H1 (cell line): Measurements from ENCODE around the gene TCF19. TPM values are rescaled to one million over a fixed set of nuclear protein-coding genes. Genes with fewer than 3 reads are reported as not detected.

Experiments
- ATF2 ChIP-seq: IDR thresholded peaks from 2 replicates; pipeline ENCODE4 v1.6.1; 2012; ENCODE audit warnings: low read length, inconsistent platforms
- ATF3 ChIP-seq: IDR thresholded peaks from 2 replicates; pipeline ENCODE4 v1.6.1; 2011; ENCODE audit warnings: low read depth, mild to moderate bottlenecking, low read length; ENCODE audit not compliant: insufficient read depth
- BRCA1 ChIP-seq: IDR thresholded peaks from 2 replicates; pipeline ENCODE4 v1.6.1; 2012; ENCODE audit warnings: low read depth, low read length, improper control_type of control experiment
- CHD1 ChIP-seq: IDR thresholded peaks from 2 replicates; pipeline ENCODE4 v1.6.1; 2012; ENCODE audit warnings: low read depth, low read length, improper control_type of control experiment
- EGR1 ChIP-seq: IDR thresholded peaks from 2 replicates; pipeline ENCODE4 v1.6.1; 2011; ENCODE audit warnings: low read depth, low read length, borderline replicate concordance
- EP300 ChIP-seq, 2 experiments: IDR thresholded peaks; 1 replicate in 1 of 2; 2 replicates in 1 of 2; pipeline ENCODE4 v1.6.1; 2011 to 2012; ENCODE audit warnings: low read depth in 2 of 2, low read length in 2 of 2, mild to moderate bottlenecking in 2 of 2, borderline replicate concordance in 1 of 2, inconsistent platforms in 1 of 2, moderate library complexity in 1 of 2
- KDM5A ChIP-seq: fragments of 200-600 bp; IDR thresholded peaks from 2 replicates; pipeline ENCODE4 v1.7.1; 2012; ENCODE audit warnings: mild to moderate bottlenecking, low read length, inconsistent platforms, mixed read lengths
- MAX ChIP-seq: IDR thresholded peaks from 2 replicates; pipeline ENCODE4 v1.6.1; 2012; ENCODE audit warnings: inconsistent platforms
- POLR2A ChIP-seq, 2 experiments: IDR thresholded peaks; 1 replicate in 1 of 2; 2 replicates in 1 of 2; pipeline ENCODE4 v1.6.1; 2011; ENCODE audit warnings: low read depth in 2 of 2, low read length in 2 of 2, mild to moderate bottlenecking in 2 of 2; ENCODE audit errors: control extremely low read depth in 1 of 2
- RAD21 ChIP-seq, 2 experiments: IDR thresholded peaks in 1 of 2; conservative IDR thresholded peaks in 1 of 2; 2 replicates each; pipeline ENCODE4 v1.6.1; 2011; ENCODE audit warnings: low read depth in 2 of 2, low read length in 2 of 2, improper control_type of control experiment in 1 of 2, inconsistent platforms in 1 of 2, mild to moderate bottlenecking in 1 of 2, moderate library complexity in 1 of 2
- RFX5 ChIP-seq: IDR thresholded peaks from 2 replicates; pipeline ENCODE4 v1.6.1; 2011; ENCODE audit warnings: low read depth, low read length, improper control_type of control experiment, borderline replicate concordance
- SAP30 ChIP-seq: fragments of 300-600 bp; sonication (generic); IDR thresholded peaks from 2 replicates; pipeline ENCODE4 v1.7.1; 2012; ENCODE audit warnings: low read length, moderate library complexity, mild to moderate bottlenecking, inconsistent platforms; ENCODE audit not compliant: insufficient read depth, insufficient replicate concordance
- SIX5 ChIP-seq: IDR thresholded peaks from 2 replicates; pipeline ENCODE4 v1.6.1; 2011; ENCODE audit warnings: mild to moderate bottlenecking, low read depth, low read length
- SP1 ChIP-seq: IDR thresholded peaks from 2 replicates; pipeline ENCODE4 v1.6.1; 2011; ENCODE audit warnings: low read depth, low read length
- SP2 ChIP-seq: IDR thresholded peaks from 2 replicates; pipeline ENCODE4 v1.6.1; 2012; ENCODE audit warnings: mild to moderate bottlenecking, low read length, inconsistent platforms
- ZNF274 ChIP-seq: IDR thresholded peaks from 2 replicates; pipeline ENCODE4 v1.7.0; 2012; ENCODE audit warnings: low read length, borderline replicate concordance; ENCODE audit errors: extremely low read depth
- polyA plus RNA-seq, 7 experiments: library from polyadenylated mRNA; depleted of rRNA in 3 of 7; stranded (reverse) in 5 of 7; unstranded in 2 of 7; fragments of >200 nt in 5 of 7; fragments of 200-250 nt in 2 of 7; gene quantifications; 1 replicate in 5 of 7; 2 replicates in 1 of 7; 4 replicates in 1 of 7; pipeline versions ENCODE4 v1.2.1 to v1.2.3, GENCODE V29; 2011 to 2013; ENCODE audit warnings: missing spikeins in 2 of 7, mixed read lengths in 2 of 7
- total RNA-seq: library from RNA; stranded (reverse); fragmentation: NEBNext Ultra II Directional; extraction: Animal tissue kit (Norgen Biotek cat#: 25700); gene quantifications from 2 replicates; pipeline ENCODE4 v1.2.1, GENCODE V29; 2021

Gene TCF19
- total and polyA plus RNA-seq, 2 of the 8 experiments (the other 6 are each of a cell fraction or from before 2014, with no cell fraction given): 7.2 to 11.0 TPM

- TF ChIP-seq KDM5A (no peak), CHD1 (no peak), SP1 (no peak), SAP30 (no peak), EP300 (IDR thresholded peaks at IDR 0.05; ENCODE audit: borderline replicate concordance in 1 of 2, low read depth in 2 of 2, low read length in 2 of 2) (no peak), ZNF274 (no peak), SP2 (no peak), ATF3 (no peak), SIX5 (no peak), POLR2A (IDR thresholded peaks at IDR 0.05; ENCODE audit: control extremely low read depth in 1 of 2, low read depth in 2 of 2, low read length in 2 of 2) (peak; percentile 68 to 71), RAD21 (IDR thresholded peaks at IDR 0.05 in 1 of 2, conservative IDR thresholded peaks at IDR 0.05 in 1 of 2; ENCODE audit: low read depth in 2 of 2, low read length in 2 of 2) (peak; percentile 26 to 44; a peak in 3 of 4 replicates), MAX (peak; percentile 30; the same call in 1 of the 2 replicates), ATF2 (peak; percentile 32; the same call in 1 of the 2 replicates), RFX5 (no peak), EGR1 (no peak), BRCA1 (no peak)
Measured at GRCh38 chr6:31162463-31163165, 4.2 kb downstream of the TCF19 start (continued).
